ENCODE results near the gene EIF1AD.

The EIF1AD gene

DNA sequence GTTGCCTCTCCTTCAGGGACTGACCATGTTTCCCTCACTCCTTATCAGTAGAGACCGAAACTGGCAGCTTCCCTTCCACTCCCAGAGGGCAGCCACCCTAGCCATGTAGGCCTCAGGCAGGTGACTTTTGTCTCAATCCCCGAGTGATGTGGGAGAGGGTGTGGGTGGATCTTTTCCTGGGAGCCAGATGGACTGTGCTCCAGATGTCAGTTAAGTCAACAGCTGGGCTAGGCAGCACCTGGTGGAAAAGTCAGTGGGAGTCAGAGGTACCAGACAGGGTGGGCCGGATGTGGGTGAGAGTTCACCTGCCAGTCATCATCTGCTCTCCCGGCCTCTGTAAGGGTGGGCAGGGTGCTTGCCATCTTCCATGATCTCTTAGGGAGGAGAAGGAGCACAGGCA, 2.2 kb upstream of the EIF1AD start:
- DNase-seq (ENCODE audit: low read depth in 2 of 2): no peak

DNA sequence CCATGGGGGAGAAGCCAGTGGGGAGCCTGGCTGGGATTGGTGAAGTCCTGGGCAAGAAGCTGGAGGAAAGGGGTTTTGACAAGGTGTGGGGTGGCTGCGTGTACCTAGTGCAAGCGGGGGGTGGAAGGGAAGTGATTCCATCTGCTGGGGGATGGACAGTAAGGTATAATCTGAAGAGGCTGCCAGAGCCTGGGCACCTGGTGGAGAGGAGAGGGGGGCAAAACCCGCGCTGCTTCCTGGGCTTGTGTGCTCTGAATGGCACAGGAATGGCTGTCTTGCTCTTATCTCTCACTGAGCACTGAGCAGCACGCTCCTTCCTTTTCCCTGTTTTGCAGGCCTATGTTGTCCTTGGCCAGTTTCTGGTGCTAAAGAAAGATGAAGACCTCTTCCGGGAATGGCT, 1.3 kb upstream of the EIF1AD start:
- DNase-seq (ENCODE audit: low read depth in 2 of 2): no peak

- DNase-seq (ENCODE audit: low read depth in 2 of 2): no peak
Measured at GRCh38 chr11:66002648-66003225, 780 bp upstream of the EIF1AD start.

DNA sequence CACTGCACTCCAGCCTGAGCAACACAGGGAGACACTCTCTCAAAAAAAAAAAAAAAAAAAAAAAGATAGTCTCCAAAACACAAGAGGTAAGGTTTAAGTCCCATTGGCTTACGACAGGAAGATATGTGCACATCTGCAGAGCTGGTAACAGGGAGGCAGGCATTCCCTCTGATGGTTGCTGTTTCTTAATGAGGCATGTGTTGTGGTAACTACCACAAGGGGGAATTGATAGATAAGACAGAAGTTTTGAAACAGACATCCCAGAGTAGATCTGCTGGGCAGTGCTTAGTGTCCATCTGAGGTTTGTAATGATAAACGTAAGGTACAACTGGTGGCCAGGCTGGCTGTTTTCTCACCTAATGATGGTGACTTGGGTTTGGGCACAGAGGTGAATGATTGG, 4.7 kb downstream of the EIF1AD start:
- no peak for DNase-seq (ENCODE audit: low read depth in 2 of 2)

DNA sequence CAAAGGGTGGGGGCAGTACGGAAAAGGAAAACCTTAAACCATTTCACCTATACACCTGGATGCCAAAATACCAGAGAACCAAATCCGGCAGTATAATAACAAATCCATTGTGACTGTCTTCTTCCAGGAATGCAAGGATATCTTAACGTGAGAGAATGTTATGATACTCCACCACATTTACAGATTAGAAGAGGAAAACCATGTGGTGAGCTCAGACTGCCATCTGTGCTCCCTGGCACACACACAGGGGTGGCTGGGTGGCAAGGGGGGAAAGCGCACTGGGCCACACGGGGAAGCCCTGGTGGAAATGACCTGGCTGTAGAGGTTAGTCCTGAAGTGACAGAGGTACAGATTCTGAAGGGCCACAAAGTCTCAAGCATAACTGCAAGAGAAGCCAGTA, 9.9 kb downstream of the EIF1AD start:
- no peak for DNase-seq (ENCODE audit: low read depth in 2 of 2)

DNA sequence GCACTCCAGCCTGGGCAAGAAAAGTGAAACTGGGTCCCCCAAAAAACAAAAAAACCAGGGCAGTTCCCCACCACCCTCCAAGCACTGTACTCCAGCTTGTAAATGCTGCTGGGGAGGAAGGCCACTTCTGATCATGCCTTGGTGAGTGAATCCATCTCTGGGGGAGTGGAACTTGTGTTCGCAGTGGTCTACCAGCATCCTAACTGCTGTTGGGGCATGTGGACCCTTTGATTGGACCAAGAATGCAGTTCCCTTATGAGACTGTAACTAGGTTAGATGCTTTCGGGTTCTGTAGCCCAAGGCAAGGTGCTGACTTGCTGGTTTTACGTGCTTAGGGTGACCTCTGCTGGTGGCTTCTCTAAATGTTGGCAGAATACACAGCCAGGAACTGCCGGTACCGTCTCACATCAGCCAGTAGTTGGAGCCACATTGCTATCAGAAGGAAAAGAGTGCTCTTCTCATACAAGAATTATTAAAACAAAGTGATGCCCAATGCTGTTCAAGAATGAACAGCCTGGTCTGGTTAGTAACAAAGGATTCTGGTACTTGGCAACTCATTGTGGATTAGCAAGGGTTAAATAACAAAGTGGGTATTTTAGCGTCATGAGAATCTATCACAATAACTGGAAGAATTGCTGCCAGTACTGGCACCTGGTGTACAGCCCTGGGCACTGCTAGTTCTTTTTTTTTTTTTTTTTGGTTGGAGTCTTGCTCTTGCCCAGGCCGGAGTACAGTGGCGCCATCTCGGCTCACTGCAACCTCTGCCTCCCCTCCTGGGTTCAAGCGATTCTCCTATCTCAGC, 13.0 kb downstream of the EIF1AD start:
- DNase-seq (ENCODE audit: low read depth in 2 of 2): peak; percentile 77 to 81

- no peak for DNase-seq (ENCODE audit: low read depth in 2 of 2)
Measured at GRCh38 chr11:65987336-65987735, 14.6 kb downstream of the EIF1AD start.

GRCh38 chr11:65983589-65983987, 18.4 kb downstream of the EIF1AD start:
- no peak for DNase-seq (ENCODE audit: low read depth in 2 of 2)

DNA sequence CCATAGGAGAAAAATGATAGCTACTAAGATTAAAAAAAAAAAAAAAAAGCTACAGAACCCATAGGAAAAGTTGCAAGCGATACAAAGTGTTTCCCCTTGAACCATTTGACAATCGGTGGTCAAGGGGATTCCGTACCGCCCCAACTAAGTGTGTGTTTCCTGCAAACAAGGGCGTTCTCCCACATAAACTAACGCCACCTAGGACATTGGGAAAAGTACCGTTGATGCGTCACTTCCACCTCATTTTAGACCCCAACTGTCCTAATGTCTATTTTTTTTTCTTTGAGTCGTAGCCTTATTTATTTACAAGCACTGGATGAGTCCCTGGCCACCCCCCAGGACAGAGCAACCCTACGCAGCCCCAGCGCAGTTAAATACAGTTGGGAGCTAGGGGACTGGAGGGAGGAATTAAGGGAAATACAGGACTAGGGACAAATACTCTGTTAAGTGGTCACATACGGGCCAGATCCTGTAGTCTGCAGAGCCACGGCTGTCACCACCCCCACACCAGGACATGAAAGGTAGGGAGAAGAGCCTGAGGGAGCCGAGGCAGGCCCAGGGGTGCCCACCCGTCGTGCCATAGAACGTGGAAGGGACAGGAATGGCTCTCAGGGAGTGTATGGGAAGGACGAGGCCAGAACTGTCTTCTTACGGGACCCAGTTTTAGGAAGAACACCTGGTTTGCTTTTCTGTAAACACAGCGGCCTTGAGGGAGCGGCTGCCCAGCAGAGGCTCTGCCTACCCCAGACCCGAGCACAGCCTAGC, 19.0 kb downstream of the EIF1AD start:
- DNase-seq (ENCODE audit: low read depth in 2 of 2): no peak

DNA sequence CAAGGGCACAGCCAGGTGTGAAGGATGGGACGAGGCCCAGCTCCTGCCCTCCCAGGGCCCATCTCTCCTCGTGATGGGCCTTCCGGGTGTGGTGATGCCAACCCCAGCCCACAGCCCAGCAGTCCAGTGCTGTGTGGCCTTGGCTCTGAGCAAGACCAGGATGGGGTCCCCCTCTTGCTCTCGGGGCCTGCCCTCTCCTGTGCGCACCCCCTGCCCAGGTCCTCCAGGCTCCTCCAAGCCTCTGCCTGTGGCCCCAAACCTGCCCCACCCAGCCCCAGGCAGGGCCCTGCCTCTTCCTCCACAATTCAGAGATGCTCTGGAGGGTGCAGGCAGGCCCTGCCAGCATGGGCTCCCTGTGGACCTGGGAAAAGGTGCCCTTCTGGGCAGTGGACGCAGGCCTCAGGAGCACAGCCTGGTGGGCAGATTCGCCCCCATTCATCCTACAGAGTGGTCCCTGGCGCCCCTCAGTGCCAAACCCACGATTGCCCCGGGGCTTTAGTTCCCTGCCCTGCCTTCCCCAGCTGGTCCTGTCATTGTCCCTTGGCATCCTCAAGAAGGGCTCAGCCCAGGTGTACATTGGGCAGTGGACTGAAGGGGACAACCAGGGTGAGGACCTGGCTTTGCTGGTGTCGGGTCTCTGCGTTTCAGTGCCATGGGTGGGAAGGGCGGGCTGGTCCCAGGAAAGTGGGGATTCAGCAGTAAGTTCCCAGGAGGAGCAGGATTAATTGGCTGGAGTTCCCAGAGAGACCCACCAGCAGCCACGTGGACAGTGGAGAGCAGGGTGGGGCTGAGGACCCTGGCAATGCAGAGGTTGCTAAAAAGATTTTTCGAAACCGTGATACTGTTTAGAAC, 19.8 kb downstream of the EIF1AD start:
- no peak for DNase-seq (ENCODE audit: low read depth in 2 of 2)

GRCh38 chr11:65981101-65981740, 20.7 kb downstream of the EIF1AD start:
- no peak for DNase-seq (ENCODE audit: low read depth in 2 of 2)

DNA sequence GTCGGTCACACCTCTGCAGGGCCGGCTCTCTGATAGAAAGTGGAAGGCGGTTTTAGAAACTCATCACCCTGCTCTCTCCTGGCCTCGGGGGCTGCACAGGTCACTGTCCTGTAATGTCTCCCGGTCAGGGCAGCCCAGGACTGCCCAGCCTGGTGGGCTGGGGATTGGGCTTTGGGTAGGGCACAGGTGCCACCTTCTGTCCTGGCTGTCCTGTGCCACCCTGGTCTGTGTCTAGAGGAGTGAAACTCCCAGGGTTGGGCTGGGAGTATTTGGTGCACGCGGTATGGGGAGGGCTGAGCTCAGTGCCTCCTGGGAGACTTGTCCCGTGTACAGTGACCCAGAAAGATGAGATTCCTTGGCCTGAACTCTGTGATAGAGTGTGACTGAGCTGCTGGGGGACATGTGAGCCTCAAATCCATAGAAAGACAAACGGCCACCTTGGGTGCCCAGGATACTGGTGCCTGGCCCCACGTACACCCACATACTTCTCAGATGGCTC, 22.6 kb downstream of the EIF1AD start:
- DNase-seq (ENCODE audit: low read depth in 2 of 2): no peak

DNA sequence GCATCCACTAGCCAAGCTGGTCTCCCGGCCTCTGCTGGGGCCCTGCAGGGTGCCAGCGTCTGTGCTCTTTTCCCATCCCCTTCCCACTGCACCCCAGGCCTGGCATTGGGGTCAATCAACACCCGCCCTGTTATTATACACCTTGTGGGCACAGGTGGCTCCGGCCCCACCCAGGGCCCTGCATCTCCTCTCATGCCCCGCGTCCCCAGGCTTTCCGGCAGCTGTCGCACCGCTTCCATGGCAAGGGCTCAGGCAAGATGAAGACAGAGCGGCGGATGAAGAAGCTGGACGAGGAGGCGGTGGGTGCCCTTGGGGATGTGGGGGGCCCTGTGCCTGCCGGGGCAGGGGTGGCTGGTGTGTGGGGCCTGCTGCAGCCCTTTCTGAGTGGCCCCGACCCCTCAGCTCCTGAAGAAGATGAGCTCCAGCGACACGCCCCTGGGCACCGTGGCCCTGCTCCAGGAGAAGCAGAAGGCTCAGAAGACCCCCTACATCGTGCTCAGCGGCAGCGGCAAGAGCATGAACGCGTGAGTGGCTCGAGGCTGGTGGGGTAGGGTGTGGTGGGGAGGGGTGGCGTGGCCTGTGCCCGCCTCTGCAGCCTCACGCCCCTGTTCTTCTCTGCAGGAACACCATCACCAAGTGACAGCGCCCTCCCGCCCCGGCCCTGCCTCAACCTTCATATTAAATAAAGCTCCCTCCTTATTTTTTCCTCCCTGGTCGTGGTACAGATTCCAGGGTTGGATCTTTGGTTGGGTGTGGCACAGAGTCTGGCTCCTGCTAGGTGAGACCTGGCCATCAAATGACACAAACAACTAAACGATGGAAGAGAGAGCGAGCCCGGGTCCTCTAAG, 23.3 kb downstream of the EIF1AD start:
- no peak for DNase-seq (ENCODE audit: low read depth in 2 of 2)

- DNase-seq (ENCODE audit: low read depth in 2 of 2): no peak
Measured at GRCh38 chr11:65977621-65978390, 24.2 kb downstream of the EIF1AD start.

DNA sequence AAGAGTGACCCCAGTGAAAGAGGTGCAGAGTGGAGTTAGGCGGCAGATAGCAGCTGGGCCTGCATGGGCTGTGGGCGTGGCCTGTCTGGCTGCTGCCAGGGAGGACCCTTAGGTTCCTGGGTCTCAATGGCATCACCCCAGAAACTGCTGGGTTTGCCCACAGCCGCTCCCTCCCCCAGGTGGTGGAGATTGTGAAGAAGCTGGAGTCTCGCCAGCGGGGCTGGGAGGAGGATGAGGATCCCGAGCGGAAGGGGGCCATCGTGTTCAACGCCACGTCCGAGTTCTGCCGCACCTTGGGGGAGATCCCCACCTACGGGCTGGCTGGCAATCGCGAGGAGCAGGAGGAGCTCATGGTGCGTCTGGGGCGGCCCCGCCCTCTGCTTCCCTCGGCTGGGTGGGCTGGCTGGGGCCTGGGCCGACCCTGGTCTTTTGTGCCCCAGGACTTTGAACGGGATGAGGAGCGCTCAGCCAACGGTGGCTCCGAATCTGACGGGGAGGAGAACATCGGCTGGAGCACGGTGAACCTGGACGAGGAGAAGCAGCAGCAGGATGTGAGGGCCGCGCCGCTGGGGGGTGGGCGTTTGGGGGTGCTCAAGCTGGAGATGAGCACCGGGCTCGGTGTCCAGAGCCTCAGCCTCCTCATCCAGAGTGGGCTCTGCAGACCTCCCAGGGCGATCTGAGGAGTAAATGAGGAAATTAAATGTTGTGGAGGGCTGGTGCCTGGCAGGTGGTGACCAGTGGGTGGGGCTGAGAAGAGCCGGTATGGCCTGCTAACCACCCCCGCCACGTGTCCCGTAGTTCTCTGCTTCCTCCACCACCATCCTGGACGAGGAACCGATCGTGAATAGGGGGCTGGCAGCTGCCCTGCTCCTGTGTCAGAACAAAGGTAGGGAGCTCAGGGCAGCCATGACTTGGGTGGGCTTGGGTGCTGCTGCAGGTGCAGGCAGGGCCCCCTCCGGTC, 25.5 kb downstream of the EIF1AD start:
- no peak for DNase-seq (ENCODE audit: low read depth in 2 of 2)

DNA sequence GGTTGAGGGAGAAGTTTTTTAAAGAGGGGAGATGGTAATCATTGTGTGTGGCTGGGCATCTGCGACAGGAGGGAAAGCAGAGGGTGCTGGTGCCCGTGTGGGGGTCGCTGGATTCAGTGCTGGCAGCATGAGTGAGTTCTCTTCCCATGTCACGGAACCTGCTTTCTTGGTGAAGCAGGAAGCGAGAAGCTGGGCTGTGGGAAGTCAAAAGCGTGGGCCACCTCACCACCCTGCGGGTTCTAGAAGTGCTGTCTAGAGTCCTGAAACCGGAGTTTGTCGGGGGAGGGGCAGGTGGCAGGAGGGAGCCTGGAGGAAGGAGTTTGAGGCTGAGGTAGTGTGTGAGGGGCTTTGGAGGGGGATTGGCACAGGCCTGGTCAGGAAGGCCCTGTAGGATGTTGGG, 26.2 kb downstream of the EIF1AD start:
- no peak for DNase-seq (ENCODE audit: low read depth in 2 of 2)

DNA sequence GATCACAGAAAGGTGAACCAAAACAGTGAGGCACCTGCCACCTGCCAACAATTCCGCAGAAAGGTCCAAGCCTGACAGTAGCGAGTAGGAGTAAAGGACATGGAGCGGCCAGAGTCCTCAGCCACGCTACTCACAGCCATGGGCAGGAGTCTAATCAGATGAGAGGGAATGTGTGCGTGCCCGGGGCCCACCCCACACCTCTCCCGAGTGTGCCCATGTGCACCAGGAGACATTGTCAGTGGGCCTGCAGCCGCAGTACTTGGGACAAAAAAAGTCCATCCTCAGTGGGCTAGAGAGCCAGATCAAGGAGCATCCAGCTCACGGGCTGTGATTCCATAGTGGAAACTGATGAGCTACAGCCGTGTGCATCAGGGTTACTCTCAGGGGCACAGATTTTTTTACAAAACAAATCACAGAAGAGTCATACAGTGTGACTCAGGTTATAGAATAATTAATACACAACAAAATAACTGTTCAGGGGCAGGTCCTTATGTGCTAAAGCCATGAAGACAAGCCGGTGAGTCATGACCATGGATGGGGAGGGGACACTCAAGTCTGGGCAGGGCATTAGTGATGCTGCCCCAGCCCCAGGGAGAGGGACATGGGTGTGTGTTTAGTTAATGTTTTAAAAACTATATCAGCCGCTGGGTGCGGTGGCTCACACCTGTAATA, 28.4 kb downstream of the EIF1AD start:
- no peak for DNase-seq (ENCODE audit: low read depth in 2 of 2)

GRCh38 chr11:65972116-65972515, 29.8 kb downstream of the EIF1AD start:
- DNase-seq (ENCODE audit: low read depth in 2 of 2): no peak

All from stimulated activated CD8-positive, alpha-beta memory T cell treated with anti-CD3 and anti-CD28 coated beads, Interleukin-7, amount 100 ng/mL, for 1 hour (primary cell).